ENCODE data around the gene ITGB6.

The ITGB6 gene

DNA sequence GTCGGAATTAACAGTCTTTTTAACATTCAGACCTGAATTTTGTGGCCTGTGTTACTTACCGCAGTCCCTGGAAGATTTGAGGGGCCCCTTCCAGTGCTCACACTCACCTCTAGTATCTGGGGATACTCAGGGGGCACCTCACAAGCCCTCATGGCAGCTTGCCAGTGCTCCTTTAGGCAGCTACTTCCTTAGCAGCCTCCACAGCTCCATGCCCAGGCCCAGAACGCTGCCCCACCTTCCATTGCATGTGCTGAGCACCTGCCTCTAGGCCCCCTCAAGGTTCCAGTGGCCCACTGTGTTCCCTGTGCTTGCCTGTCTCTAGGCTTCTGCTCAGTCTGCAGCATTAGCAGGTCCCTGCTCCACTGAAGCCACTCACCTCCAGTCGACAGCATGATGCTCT lies 107.6 kb downstream of the ITGB6 start:
- H3K79me2 ChIP-seq (ENCODE audit: control insufficient read depth, low read length) = no peaks in the 10 kb centered on the region
- no peak overlapping the region for H3K4me3 ChIP-seq (ENCODE audit: low read length)
- no peaks in the 10 kb centered on the region for H3K36me3 ChIP-seq (ENCODE audit: control insufficient read depth, low read length)
- H4K20me1 ChIP-seq (ENCODE audit: control insufficient read depth, insufficient read depth, low read depth, low read length) = no peaks in the 10 kb centered on the region
- no peaks in the 10 kb centered on the region for H3K4me1 ChIP-seq (ENCODE audit: control insufficient read depth, low read length)
- H3K9me2 ChIP-seq (replicated peaks; ENCODE audit: control insufficient read depth, low read length) = no peaks in the 10 kb centered on the region
- no peak for TF ChIP-seq EZH2phosphoT487 (IDR thresholded peaks at IDR 0.05; ENCODE audit: borderline replicate concordance, low read length)
- TF ChIP-seq, protein P1, sequence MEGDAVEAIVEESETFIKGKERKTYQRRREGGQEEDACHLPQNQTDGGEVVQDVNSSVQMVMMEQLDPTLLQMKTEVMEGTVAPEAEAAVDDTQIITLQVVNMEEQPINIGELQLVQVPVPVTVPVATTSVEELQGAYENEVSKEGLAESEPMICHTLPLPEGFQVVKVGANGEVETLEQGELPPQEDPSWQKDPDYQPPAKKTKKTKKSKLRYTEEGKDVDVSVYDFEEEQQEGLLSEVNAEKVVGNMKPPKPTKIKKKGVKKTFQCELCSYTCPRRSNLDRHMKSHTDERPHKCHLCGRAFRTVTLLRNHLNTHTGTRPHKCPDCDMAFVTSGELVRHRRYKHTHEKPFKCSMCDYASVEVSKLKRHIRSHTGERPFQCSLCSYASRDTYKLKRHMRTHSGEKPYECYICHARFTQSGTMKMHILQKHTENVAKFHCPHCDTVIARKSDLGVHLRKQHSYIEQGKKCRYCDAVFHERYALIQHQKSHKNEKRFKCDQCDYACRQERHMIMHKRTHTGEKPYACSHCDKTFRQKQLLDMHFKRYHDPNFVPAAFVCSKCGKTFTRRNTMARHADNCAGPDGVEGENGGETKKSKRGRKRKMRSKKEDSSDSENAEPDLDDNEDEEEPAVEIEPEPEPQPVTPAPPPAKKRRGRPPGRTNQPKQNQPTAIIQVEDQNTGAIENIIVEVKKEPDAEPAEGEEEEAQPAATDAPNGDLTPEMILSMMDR (IDR thresholded peaks at IDR 0.05; ENCODE audit: low read depth, low read length, poor library complexity, severe bottlenecking) = no peak
- H3F3A ChIP-seq (ENCODE audit: control insufficient read depth, insufficient read depth) = no peaks in the 10 kb centered on the region
- peaks cover 19% of the 10 kb centered on the region for H3K9me3 ChIP-seq (ENCODE audit: control insufficient read depth, insufficient read depth, low read length)
- no peak overlapping the region for H3K4me2 ChIP-seq (ENCODE audit: low read length)
- no peaks in the 10 kb centered on the region for H3K27me3 ChIP-seq (ENCODE audit: control insufficient read depth, low read length)
- H3K27ac ChIP-seq (ENCODE audit: low read depth, low read length) = no peak overlapping the region

DNA sequence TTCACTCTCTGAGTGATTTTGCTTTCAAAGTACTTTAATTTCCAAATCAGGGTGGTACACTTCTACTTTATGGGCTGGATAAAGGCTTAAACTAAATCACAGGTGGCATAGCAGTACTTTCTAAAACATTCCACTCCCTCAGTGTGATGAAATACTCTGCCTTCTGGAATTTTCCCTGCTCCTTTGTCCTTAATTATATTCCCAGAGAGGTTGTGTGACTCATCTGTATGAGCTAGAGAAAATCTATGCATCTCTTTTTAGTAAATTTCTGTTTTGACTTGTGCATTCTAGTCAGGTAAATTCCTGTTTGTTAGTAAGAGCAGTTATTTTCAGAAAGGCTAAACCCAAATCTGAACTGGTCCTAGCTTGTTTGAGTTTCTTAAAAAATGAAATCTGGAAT lies 108.7 kb downstream of the ITGB6 start:
- H3K4me2 ChIP-seq (ENCODE audit: low read length) = no peak overlapping the region
- H3K27me3 ChIP-seq (ENCODE audit: control insufficient read depth, low read length) = no peaks in the 10 kb centered on the region
- no peaks in the 10 kb centered on the region for H3F3A ChIP-seq (ENCODE audit: control insufficient read depth, insufficient read depth)
- TF ChIP-seq EZH2phosphoT487 (IDR thresholded peaks at IDR 0.05; ENCODE audit: borderline replicate concordance, low read length) = no peak
- H3K36me3 ChIP-seq (ENCODE audit: control insufficient read depth, low read length) = no peaks in the 10 kb centered on the region
- H3K27ac ChIP-seq (ENCODE audit: low read depth, low read length) = no peak overlapping the region
- peaks cover 27% of the 10 kb centered on the region for H3K9me3 ChIP-seq (ENCODE audit: control insufficient read depth, insufficient read depth, low read length)
- H3K4me1 ChIP-seq (ENCODE audit: control insufficient read depth, low read length) = no peaks in the 10 kb centered on the region
- H3K9me2 ChIP-seq (replicated peaks; ENCODE audit: control insufficient read depth, low read length) = no peaks in the 10 kb centered on the region
- no peaks in the 10 kb centered on the region for H3K79me2 ChIP-seq (ENCODE audit: control insufficient read depth, low read length)
- no peak overlapping the region for H3K4me3 ChIP-seq (ENCODE audit: low read length)
- no peaks in the 10 kb centered on the region for H4K20me1 ChIP-seq (ENCODE audit: control insufficient read depth, insufficient read depth, low read depth, low read length)

DNA sequence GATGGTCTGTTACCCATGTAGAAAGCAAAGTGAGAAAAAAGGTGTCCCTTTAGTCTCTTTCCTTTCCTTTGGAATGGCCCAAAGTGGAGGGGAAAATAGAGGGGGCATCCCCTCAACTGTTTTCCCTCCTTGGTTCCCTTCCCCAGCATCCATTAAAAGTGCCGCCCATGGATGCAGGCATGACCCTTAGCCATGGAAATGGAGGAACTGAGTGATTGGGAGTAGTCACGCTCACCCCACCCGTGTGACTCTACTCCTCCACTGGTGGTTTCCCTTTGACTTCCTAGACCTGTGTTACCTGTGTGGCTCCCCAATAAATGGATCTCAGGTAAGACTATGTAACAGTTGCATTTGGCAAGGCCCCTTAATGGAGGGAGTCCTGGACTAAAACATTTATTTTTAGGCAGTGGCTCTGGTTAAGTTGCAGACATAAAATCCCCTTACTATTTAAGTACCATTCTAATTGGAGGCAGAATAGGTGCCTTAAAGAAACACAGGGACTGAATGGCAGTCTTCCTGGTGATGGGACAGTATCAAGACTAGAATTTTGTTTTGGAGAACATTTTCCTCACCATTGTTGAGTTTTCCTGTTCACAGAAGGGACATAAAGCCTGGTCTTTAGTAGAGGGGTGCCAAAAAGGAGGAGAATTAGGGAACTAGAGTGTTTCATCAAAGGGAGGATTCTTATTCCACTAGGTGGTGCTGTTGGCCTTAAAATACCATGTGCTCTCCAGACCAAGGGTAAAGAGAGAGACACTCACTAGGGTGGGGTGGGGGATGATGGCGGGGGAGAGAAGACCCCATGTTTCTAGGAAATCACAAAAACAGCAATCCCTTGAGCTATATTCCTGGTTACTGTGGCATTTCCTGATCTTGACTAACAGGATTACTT lies 112.0 kb downstream of the ITGB6 start:
- H3K27ac ChIP-seq (ENCODE audit: low read depth, low read length) = no peak overlapping the region
- no peaks in the 10 kb centered on the region for H4K20me1 ChIP-seq (ENCODE audit: control insufficient read depth, insufficient read depth, low read depth, low read length)
- no peaks in the 10 kb centered on the region for H3F3A ChIP-seq (ENCODE audit: control insufficient read depth, insufficient read depth)
- H3K4me1 ChIP-seq (ENCODE audit: control insufficient read depth, low read length) = no peaks in the 10 kb centered on the region
- no peaks in the 10 kb centered on the region for H3K9me2 ChIP-seq (replicated peaks; ENCODE audit: control insufficient read depth, low read length)
- H3K27me3 ChIP-seq (ENCODE audit: control insufficient read depth, low read length) = no peaks in the 10 kb centered on the region
- H3K4me2 ChIP-seq (ENCODE audit: low read length) = no peak overlapping the region
- H3K9me3 ChIP-seq (ENCODE audit: control insufficient read depth, insufficient read depth, low read length) = peaks cover 41% of the 10 kb centered on the region
- no peaks in the 10 kb centered on the region for H3K36me3 ChIP-seq (ENCODE audit: control insufficient read depth, low read length)
- no peak overlapping the region for H3K4me3 ChIP-seq (ENCODE audit: low read length)
- TF ChIP-seq, protein P1 (IDR thresholded peaks at IDR 0.05; ENCODE audit: low read depth, low read length, poor library complexity, severe bottlenecking) = peak; percentile 56
- TF ChIP-seq EZH2phosphoT487 (IDR thresholded peaks at IDR 0.05; ENCODE audit: borderline replicate concordance, low read length) = no peak
- no peaks in the 10 kb centered on the region for H3K79me2 ChIP-seq (ENCODE audit: control insufficient read depth, low read length)

DNA sequence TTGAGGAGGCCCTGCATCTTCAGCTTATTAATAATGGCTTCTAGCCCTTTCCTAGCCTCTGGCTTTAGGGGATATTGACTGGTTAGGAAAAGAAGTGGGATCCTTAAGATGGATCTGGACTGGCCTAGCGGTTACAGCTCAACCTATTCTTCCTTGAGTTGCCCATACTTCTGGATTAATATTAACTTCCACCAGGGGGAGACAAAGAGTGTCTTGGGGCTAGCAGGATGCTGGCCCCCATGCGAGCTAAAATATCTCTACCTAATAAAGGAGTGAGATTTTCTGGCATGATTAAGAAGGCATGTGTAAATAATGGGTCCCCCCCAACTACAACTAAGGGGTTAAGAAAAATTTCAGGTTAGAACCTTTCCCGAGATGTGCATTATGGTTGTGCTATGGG lies 114.4 kb downstream of the ITGB6 start:
- H3K9me3 ChIP-seq (ENCODE audit: control insufficient read depth, insufficient read depth, low read length) = peaks cover 41% of the 10 kb centered on the region
- H3K4me1 ChIP-seq (ENCODE audit: control insufficient read depth, low read length) = no peaks in the 10 kb centered on the region
- no peaks in the 10 kb centered on the region for H3K9me2 ChIP-seq (replicated peaks; ENCODE audit: control insufficient read depth, low read length)
- TF ChIP-seq EZH2phosphoT487 (IDR thresholded peaks at IDR 0.05; ENCODE audit: borderline replicate concordance, low read length) = no peak
- TF ChIP-seq, protein P1 (IDR thresholded peaks at IDR 0.05; ENCODE audit: low read depth, low read length, poor library complexity, severe bottlenecking) = peak; percentile 57
- H4K20me1 ChIP-seq (ENCODE audit: control insufficient read depth, insufficient read depth, low read depth, low read length) = no peaks in the 10 kb centered on the region
- no peaks in the 10 kb centered on the region for H3K36me3 ChIP-seq (ENCODE audit: control insufficient read depth, low read length)
- no peak overlapping the region for H3K4me2 ChIP-seq (ENCODE audit: low read length)
- H3K4me3 ChIP-seq (ENCODE audit: low read length) = no peak overlapping the region
- H3K27me3 ChIP-seq (ENCODE audit: control insufficient read depth, low read length) = no peaks in the 10 kb centered on the region
- no peak overlapping the region for H3K27ac ChIP-seq (ENCODE audit: low read depth, low read length)
- no peaks in the 10 kb centered on the region for H3F3A ChIP-seq (ENCODE audit: control insufficient read depth, insufficient read depth)
- H3K79me2 ChIP-seq (ENCODE audit: control insufficient read depth, low read length) = no peaks in the 10 kb centered on the region

All from DOHH2 (cell line).